WERI-Rb-1 (cell line): ENCODE data around the gene HIVEP3.

Experiments
- DNase-seq: peaks from one replicate; pipeline ENCODE4 v3.0.0-alpha.2; 2020
- H3K27ac ChIP-seq: fragments of 250-450 bp; sonication (Bioruptor Pico); 2 replicates; pipeline ENCODE4 v1.5.1; 2020; ENCODE audit warnings: mild to moderate bottlenecking, moderate library complexity
- H3K27me3 ChIP-seq: fragments of 250-450 bp; sonication (Bioruptor Pico); 2 replicates; pipeline ENCODE4 v1.5.1; 2021; ENCODE audit warnings: mild to moderate bottlenecking, low read depth, moderate library complexity; ENCODE audit not compliant: insufficient read depth, severe bottlenecking
- H3K36me3 ChIP-seq: fragments of 250-450 bp; sonication (Bioruptor Pico); 2 replicates; pipeline ENCODE4 v1.5.1; 2020; ENCODE audit warnings: mild to moderate bottlenecking, moderate library complexity
- H3K4me3 ChIP-seq: 2 replicates; pipeline ENCODE4 v1.5.1; 2011; ENCODE audit warnings: low read depth, mild to moderate bottlenecking, control low read depth, low read length
- H3K9me3 ChIP-seq: fragments of 250-450 bp; sonication (Bioruptor Pico); 2 replicates; pipeline ENCODE4 v1.5.1; 2021; ENCODE audit warnings: mild to moderate bottlenecking, moderate library complexity; ENCODE audit not compliant: severe bottlenecking
- TF ChIP-seq, protein P1 (sequence below): IDR thresholded peaks from 2 replicates; pipeline ENCODE4 v1.5.1; 2011; ENCODE audit warnings: low read depth, mild to moderate bottlenecking, control low read depth, inconsistent platforms, low read length

Gene HIVEP3

GRCh38 chr1:41720861-41721410 lies 197.8 kb downstream of the HIVEP3 start:
- TF ChIP-seq, protein P1, sequence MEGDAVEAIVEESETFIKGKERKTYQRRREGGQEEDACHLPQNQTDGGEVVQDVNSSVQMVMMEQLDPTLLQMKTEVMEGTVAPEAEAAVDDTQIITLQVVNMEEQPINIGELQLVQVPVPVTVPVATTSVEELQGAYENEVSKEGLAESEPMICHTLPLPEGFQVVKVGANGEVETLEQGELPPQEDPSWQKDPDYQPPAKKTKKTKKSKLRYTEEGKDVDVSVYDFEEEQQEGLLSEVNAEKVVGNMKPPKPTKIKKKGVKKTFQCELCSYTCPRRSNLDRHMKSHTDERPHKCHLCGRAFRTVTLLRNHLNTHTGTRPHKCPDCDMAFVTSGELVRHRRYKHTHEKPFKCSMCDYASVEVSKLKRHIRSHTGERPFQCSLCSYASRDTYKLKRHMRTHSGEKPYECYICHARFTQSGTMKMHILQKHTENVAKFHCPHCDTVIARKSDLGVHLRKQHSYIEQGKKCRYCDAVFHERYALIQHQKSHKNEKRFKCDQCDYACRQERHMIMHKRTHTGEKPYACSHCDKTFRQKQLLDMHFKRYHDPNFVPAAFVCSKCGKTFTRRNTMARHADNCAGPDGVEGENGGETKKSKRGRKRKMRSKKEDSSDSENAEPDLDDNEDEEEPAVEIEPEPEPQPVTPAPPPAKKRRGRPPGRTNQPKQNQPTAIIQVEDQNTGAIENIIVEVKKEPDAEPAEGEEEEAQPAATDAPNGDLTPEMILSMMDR = no peak
- H3K9me3 ChIP-seq = no peaks in the 10 kb centered on the region
- DNase-seq = no peak
- no peaks in the 10 kb centered on the region for H3K27me3 ChIP-seq
- H3K27ac ChIP-seq = no peak overlapping the region
- no peak overlapping the region for H3K4me3 ChIP-seq
- no peaks in the 10 kb centered on the region for H3K36me3 ChIP-seq

DNA sequence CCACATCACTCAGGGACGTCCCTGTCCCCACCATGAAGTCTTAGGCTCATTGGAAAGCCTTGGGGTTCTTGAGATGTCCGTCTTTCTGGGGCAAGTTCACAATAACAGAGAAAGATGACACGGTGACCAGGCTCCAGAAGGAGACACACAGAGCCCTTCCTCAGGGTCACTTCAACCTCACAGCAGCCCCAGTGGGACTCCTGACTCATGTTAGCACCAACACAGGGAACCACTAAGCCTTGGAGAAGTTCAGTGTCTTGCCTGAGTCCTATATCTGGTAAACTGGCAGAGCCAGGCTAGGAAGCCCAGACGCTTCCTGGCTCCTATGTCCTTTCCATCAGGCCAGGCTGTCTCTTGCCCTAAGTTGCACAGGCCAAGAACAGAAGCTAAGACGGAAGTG lies 199.1 kb downstream of the HIVEP3 start:
- no peak overlapping the region for H3K4me3 ChIP-seq
- no peak overlapping the region for H3K27ac ChIP-seq
- DNase-seq = no peak
- TF ChIP-seq, protein P1 = no peak
- H3K27me3 ChIP-seq = no peaks in the 10 kb centered on the region
- H3K36me3 ChIP-seq = no peaks in the 10 kb centered on the region
- no peaks in the 10 kb centered on the region for H3K9me3 ChIP-seq

DNA sequence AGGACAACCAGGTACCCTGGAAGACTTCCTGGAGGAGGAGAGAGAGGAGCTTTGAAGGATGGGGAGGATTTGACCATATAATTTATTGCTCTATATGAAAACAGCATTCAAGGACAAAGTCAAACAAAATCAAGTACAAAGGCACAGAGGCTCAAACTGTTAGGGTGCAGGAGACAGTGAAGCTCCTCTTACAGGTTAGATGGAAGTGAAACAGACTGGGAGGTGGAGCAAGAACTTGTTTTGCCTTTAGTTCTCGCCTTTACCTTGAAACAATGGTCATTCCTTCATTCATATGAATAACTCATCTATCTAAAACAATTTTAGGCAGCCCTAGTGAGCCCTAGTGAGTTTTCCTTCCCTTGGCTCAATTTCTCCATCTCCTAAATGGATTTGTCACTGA lies 199.6 kb downstream of the HIVEP3 start:
- TF ChIP-seq, protein P1 = no peak
- Histone ChIP-seq H3K4me3 (no peak overlapping the region), H3K27me3 (no peaks in the 10 kb centered on the region), H3K36me3 (no peaks in the 10 kb centered on the region), H3K27ac (no peak overlapping the region), H3K9me3 (no peaks in the 10 kb centered on the region)
- no peak for DNase-seq

DNA sequence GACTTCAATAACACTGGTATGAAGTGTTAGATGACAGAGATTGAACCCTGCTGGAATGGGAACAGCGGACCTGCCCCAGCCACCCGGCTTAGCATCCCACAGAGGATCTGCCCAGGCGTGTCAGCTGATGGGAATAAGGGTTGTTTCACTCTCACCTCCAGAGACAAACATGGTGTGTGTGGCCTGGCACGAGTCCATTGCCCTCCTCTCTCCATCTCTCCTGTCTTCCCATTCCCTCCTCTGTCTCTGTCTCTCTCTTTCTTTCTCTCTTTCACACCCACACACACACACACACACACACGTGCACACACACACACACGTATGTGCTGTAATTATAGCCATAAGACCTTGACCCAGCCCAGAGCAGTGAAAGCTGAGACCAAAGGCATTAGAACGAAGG lies 200.2 kb downstream of the HIVEP3 start:
- no peaks in the 10 kb centered on the region for H3K27me3 ChIP-seq
- no peaks in the 10 kb centered on the region for H3K9me3 ChIP-seq
- H3K36me3 ChIP-seq = no peaks in the 10 kb centered on the region
- no peak overlapping the region for H3K27ac ChIP-seq
- TF ChIP-seq, protein P1 = no peak
- DNase-seq = no peak
- no peak overlapping the region for H3K4me3 ChIP-seq

- no peak for DNase-seq
- TF ChIP-seq, protein P1 = no peak
- no peaks in the 10 kb centered on the region for H3K9me3 ChIP-seq
- H3K27me3 ChIP-seq = no peaks in the 10 kb centered on the region
- no peak overlapping the region for H3K4me3 ChIP-seq
- H3K36me3 ChIP-seq = no peaks in the 10 kb centered on the region
- peak overlapping the region; percentile 58; the same call in 1 of the 2 replicates for H3K27ac ChIP-seq
Observed at GRCh38 chr1:41716188-41717130, 202.3 kb downstream of the HIVEP3 start.
